GM21786 (cell line): ENCODE data around the gene FHIP1B.
"Not testable (repeated sequence)": the region's sequence is repeated elsewhere in the genome, so short reads cannot be mapped to it uniquely, and the experiment has no call there.

ENCODE experiments used
- ATAC-seq: cut with Tn5 transposase; IDR thresholded peaks from one replicate; pipeline ENCODE4 v1.9.1; 2021; ENCODE audit not compliant: unreplicated experiment

Gene FHIP1B

GRCh38 chr11:6234387-6235107 is at the start of gene FHIP1B:
Gene FHIP1B, minus strand, starts transcription at chr11:6234636. Its CDS starts 10,120 bp downstream, at chr11:6224516.
- ATAC-seq = peak; percentile 94

DNA sequence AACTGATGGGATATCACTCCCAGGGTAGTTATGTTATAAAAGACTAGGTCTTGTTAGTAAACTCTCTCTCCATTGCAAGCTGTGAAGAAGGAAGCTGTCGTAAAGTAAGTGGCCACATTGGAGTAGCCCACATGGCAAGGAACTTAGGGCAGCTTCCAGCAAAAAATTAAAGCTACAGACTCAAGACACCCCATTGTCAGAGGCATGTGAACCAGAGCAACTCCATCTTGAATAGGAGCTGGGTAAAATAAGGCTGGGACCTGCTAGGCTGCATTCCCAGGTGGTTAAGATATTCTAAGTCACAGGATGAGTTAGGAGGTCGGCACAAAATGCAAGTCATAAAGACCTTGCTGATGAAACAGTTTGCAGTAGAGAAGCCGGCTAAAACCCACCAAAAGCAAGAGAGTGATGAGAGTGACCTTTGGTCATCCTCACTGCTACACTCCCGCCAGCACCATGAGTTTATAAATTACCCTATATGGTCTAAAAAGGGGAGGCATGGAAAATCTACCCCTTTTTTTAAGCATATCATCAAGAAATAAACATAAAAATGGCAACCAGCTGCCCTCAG is 49.1 kb upstream of the FHIP1B start:
- ATAC-seq = no peak

DNA sequence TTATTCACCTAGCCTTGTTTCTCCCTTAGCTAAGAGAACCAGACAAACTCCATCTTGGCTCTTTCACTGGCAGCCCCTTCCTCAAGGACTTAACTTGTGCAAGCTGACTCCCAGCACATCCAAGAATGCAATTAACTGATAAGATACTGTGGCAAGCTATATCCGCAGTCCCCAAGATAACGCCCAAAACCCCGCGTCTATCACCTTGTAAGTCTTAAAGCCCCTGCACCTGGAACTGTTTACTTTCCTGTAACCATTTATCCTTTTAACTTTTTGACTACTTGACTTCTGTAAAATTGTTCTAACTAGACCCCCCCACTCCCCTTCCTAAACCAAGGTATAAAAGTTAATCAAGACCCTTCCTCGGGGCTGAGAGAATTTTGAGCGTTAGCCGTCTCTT is 46.4 kb upstream of the FHIP1B start:
- ATAC-seq = not testable (repeated sequence)

GRCh38 chr11:6273188-6273587 is 38.8 kb upstream of the FHIP1B start:
- no peak for ATAC-seq

DNA sequence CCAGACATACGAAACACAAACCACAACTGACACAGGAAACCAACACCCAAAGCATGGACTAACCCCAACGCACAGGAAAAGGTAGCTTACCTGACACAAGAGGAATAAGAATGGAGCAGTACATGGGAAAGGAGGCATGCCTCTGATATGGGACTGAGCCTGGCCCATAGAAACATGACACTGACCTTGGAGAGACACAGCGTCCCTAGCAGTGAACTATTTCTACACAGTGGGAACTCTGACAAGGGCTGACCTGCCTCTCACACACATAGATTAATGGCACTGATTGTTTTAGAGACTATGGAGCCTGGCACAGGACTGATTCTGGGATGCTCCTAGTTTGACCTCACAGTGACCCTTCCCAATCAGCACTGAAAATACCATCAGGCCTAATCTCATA is 37.2 kb upstream of the FHIP1B start:
- ATAC-seq = no peak

- ATAC-seq = no peak
Measured at GRCh38 chr11:6270584-6271246, 36.3 kb upstream of the FHIP1B start.

DNA sequence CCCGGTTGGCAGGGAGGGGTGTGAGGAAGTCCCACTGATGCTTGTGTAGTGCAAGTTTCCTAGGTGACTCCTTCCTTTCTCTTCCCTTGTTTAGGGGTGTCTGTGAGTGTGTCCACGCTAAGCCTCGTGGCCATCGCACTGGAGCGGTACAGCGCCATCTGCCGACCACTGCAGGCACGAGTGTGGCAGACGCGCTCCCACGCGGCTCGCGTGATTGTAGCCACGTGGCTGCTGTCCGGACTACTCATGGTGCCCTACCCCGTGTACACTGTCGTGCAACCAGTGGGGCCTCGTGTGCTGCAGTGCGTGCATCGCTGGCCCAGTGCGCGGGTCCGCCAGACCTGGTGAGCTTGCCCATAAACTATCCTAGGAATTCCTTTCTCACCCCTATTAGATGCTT is 35.6 kb upstream of the FHIP1B start:
- no peak for ATAC-seq

- no peak for ATAC-seq
Measured at GRCh38 chr11:6268820-6269219, 34.4 kb upstream of the FHIP1B start.

DNA sequence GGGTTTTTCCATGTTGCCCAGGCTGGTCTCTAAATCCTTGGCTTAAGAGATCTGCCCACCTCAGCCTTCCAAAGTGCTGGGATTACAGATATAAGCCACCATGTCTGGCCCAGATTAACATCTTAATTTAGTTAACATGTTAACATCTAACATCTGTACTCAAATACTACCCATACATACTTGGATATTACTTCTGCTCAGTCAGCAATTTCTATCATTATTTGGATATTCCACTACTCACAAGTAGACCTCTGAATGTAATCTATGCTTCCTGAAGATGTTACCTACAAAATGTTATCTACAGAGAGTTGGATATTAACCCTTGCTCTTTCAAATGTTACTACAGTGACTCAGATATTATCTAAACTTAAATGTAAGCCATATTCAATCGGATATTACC is 29.2 kb upstream of the FHIP1B start:
- ATAC-seq = no peak

- ATAC-seq = no peak
Measured at GRCh38 chr11:6260207-6260726, 25.8 kb upstream of the FHIP1B start.

- no peak for ATAC-seq
Measured at GRCh38 chr11:6258571-6259081, 24.2 kb upstream of the FHIP1B start.

GRCh38 chr11:6258141-6258540 is 23.7 kb upstream of the FHIP1B start:
- ATAC-seq = no peak

GRCh38 chr11:6253197-6253596 is 18.8 kb upstream of the FHIP1B start:
- ATAC-seq = no peak

DNA sequence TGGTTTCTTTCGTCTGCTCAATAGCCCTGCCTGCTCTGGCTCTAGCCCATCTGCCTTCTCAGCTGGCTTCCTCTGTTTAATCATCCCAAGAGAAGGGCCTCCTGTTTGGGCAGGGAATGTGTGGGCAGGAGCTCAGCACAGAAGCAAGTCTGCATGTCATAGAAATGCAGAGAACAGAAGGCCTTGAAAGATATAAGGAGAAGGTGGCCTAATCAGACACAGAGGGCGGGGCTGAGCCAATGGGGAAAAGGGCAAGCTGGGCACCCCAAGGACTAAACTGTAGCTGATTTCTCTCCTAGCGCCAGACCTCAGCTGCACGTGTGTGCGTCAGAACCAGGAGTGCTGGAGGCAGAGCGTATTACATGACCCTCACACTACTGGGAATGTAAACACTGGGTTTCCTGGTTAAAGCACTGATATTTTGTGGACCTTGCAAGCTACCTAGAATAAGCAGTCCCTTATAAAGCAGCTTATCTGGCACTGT is 17.6 kb upstream of the FHIP1B start:
- ATAC-seq = no peak

DNA sequence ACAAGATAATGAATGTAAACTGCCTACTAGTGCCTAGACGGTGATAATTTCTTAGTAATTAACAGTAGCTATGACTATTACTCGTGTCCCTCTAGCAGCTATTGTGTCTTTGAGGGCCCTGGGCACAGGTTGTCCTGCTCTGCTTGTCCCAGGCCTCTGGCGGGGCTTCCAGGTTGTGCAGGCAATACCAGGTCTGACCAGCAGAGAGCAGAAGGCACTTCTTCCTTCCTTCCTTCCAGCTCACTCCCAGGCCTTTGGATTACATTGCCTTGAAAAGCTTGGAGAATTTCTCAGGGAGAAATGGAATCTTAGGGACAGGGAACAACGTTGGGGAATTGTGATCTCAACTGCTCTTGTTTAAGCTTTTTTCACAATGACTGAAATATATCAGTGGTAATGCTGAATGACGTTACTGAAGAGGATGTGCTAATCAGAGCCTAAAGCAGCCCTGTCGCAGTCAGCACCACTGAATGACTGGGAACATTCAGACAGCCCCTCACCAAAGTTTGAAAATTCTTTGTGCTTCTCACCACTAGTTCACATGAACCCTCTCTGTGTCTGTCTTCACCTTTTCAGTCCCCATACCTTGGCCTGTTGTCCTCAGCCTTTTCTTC is 16.8 kb upstream of the FHIP1B start:
- peak; percentile 69 for ATAC-seq

DNA sequence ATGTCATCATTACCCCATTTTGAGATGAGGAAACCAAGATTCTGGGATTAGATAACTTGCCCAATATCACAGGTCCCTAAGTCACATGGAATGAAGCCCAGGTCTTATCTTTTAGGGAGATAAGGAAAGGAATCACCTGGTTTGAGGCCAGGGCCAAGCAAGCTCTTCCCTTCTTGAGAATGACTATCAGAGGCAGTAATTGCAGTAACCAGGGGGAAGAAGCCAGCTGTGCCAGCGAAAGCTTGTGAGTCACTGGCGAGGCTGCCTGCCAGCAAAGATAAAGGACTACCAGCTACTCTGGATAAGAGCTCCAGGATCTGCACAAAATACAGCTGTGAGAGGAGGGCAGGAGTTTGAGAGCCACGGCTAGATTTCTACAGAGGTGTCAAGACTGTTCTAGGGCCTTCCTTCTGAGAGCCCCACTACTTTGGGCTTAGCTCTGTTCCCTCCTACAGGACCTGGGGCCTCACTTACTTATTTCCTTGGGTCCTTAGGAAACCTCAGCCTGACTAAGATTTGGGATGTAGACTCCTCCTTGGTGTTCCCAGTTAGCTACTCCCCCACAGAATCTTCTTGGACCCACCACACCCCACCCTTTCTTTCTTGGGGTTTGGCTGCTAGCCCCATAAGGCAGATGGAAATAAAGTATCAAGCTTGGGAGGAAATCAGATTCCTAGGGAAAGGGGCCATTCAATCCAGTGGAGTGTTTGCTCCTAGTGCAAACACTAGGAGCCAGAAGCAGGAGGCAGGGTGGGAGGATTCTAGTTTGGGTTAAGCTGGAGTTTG is 15.5 kb upstream of the FHIP1B start:
- no peak for ATAC-seq

- not testable (repeated sequence) for ATAC-seq
Measured at GRCh38 chr11:6248897-6249296, 14.5 kb upstream of the FHIP1B start.

GRCh38 chr11:6248248-6248647 is 13.8 kb upstream of the FHIP1B start:
- ATAC-seq = no peak

GRCh38 chr11:6245536-6245935 is 11.1 kb upstream of the FHIP1B start:
- ATAC-seq = no peak

- no peak for ATAC-seq
Measured at GRCh38 chr11:6241316-6241715, 6.9 kb upstream of the FHIP1B start.
